ENCODE results near the gene SORCS3. TPM values are rescaled to one million over a fixed set of nuclear protein-coding genes. Genes with fewer than 3 reads are reported as not detected.

SORCS3 gene
- total and polyA plus RNA-seq, 10 of the 15 experiments (the other 5 are each of a cell fraction or from before 2014, with no cell fraction given): 0.01 to 0.04 (median 0.02) TPM; not detected in 7

DNA sequence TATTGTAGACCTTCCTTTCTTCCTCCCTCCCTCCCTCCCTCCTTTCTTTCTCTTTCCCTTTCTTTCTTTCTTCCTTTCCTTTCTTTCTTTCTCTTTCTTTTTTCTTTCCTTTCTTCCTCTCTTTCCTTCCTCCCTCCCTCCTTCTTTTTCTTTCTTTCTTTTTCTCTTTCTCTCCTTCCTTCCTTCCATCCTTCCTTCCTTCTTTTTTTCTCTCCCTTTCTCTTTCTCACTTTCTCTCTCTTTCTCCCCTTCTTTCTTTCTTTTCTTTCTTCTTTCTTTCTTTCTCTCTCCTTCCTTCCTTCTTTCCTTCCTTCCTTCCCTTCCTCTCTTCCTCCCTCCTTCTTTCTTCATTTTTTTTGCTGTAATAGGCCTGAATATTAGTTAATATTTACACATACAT, 638.0 kb downstream of the SORCS3 start:
- ATAC-seq: no peak
- intact Hi-C loops (cut with micrococcal nuclease; ENCODE audit: unreplicated experiment): no loop called here
- Histone ChIP-seq H3K27ac (ENCODE audit: control insufficient read depth, insufficient read depth) (no peak overlapping the region), H3K36me3 (ENCODE audit: control insufficient read depth in 2 of 2, insufficient read depth in 2 of 2, low read length in 1 of 2) (no peaks in the 10 kb centered on the region), H4K20me1 (ENCODE audit: control insufficient read depth, insufficient read depth) (no peaks in the 10 kb centered on the region), H3K4me2 (ENCODE audit: control insufficient read depth, insufficient read depth) (no peak overlapping the region), H2AFZ (ENCODE audit: control insufficient read depth, low read depth, low read length) (no peak overlapping the region), H3K9ac (ENCODE audit: control insufficient read depth, insufficient read depth, low read length) (no peak overlapping the region), H3K4me1 (ENCODE audit: control insufficient read depth, insufficient read depth, low read length) (no peaks in the 10 kb centered on the region), H3K27me3 (replicated peaks in 1 of 2; ENCODE audit: control insufficient read depth in 2 of 2, insufficient read depth in 2 of 2, low read length in 1 of 2) (no peaks in the 10 kb centered on the region), H3K9me3 (replicated peaks; ENCODE audit: control insufficient read depth, insufficient read depth, low read length) (no peaks in the 10 kb centered on the region), H3K79me2 (ENCODE audit: control insufficient read depth, insufficient read depth, low read length) (no peaks in the 10 kb centered on the region), H3K4me3 (no peak overlapping the region)
- in situ Hi-C loops (cut with MboI): no loop called here
- ChIA-PET RAD21 (ENCODE audit: unreplicated experiment) (no interaction called here), CTCF (no interaction called here), POLR2A (no interaction called here), SMC1A (ENCODE audit: uncharacterized antibody, unreplicated experiment) (no interaction called here)
- no peak for DNase-seq (ENCODE audit: low read depth, low spot score)
- no peak for FAIRE-seq
- no peak for TF ChIP-seq NR2F1 (conservative IDR thresholded peaks at IDR 0.05)
- TF ChIP-seq, protein P1, sequence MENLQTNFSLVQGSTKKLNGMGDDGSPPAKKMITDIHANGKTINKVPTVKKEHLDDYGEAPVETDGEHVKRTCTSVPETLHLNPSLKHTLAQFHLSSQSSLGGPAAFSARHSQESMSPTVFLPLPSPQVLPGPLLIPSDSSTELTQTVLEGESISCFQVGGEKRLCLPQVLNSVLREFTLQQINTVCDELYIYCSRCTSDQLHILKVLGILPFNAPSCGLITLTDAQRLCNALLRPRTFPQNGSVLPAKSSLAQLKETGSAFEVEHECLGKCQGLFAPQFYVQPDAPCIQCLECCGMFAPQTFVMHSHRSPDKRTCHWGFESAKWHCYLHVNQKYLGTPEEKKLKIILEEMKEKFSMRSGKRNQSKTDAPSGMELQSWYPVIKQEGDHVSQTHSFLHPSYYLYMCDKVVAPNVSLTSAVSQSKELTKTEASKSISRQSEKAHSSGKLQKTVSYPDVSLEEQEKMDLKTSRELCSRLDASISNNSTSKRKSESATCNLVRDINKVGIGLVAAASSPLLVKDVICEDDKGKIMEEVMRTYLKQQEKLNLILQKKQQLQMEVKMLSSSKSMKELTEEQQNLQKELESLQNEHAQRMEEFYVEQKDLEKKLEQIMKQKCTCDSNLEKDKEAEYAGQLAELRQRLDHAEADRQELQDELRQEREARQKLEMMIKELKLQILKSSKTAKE (IDR thresholded peaks at IDR 0.05; ENCODE audit: low read depth, poor library complexity, severe bottlenecking): no peak
- no TSS peak for BruUV-seq (replicated peaks)

DNA sequence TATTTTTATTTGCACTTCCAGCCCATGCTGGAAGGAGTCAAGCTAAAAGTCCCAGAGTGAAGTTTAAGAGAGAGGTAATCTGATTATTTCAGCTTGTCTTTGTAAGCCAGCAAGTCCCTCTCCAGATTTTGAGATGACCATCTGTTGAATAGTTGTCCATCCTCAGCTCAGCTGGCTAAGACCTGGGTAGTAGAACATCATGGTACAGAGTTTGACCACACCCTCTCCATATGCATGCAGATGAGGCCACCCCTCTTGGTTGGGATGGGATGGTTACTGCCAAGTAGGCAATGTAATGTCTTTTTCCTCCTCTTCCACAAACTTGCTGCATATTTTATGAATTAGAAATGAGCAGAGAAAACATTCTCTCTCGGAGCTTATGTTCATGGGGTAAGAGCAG, 639.8 kb downstream of the SORCS3 start:
- intact Hi-C loops (cut with micrococcal nuclease; ENCODE audit: unreplicated experiment) (no loop called here), in situ Hi-C loops (cut with MboI) (no loop called here)
- H3K27ac ChIP-seq (ENCODE audit: control insufficient read depth, insufficient read depth): no peak overlapping the region
- H3K79me2 ChIP-seq (ENCODE audit: control insufficient read depth, insufficient read depth, low read length): no peaks in the 10 kb centered on the region
- no peak for ATAC-seq
- no peaks in the 10 kb centered on the region for H3K36me3 ChIP-seq (ENCODE audit: control insufficient read depth in 2 of 2, insufficient read depth in 2 of 2, low read length in 1 of 2)
- no peaks in the 10 kb centered on the region for H3K4me1 ChIP-seq (ENCODE audit: control insufficient read depth, insufficient read depth, low read length)
- no peak overlapping the region for H3K4me3 ChIP-seq
- no peaks in the 10 kb centered on the region for H4K20me1 ChIP-seq (ENCODE audit: control insufficient read depth, insufficient read depth)
- no peak for TF ChIP-seq KAT2A (conservative IDR thresholded peaks at IDR 0.05; ENCODE audit: control insufficient read depth, low read depth, low read length)
- no peak for TF ChIP-seq YY1 (IDR thresholded peaks at IDR 0.05; ENCODE audit: low read depth, low read length)
- TF ChIP-seq, protein P2, sequence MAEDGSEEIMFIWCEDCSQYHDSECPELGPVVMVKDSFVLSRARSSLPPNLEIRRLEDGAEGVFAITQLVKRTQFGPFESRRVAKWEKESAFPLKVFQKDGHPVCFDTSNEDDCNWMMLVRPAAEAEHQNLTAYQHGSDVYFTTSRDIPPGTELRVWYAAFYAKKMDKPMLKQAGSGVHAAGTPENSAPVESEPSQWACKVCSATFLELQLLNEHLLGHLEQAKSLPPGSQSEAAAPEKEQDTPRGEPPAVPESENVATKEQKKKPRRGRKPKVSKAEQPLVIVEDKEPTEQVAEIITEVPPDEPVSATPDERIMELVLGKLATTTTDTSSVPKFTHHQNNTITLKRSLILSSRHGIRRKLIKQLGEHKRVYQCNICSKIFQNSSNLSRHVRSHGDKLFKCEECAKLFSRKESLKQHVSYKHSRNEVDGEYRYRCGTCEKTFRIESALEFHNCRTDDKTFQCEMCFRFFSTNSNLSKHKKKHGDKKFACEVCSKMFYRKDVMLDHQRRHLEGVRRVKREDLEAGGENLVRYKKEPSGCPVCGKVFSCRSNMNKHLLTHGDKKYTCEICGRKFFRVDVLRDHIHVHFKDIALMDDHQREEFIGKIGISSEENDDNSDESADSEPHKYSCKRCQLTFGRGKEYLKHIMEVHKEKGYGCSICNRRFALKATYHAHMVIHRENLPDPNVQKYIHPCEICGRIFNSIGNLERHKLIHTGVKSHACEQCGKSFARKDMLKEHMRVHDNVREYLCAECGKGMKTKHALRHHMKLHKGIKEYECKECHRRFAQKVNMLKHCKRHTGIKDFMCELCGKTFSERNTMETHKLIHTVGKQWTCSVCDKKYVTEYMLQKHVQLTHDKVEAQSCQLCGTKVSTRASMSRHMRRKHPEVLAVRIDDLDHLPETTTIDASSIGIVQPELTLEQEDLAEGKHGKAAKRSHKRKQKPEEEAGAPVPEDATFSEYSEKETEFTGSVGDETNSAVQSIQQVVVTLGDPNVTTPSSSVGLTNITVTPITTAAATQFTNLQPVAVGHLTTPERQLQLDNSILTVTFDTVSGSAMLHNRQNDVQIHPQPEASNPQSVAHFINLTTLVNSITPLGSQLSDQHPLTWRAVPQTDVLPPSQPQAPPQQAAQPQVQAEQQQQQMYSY (CRISPR knock-in tag; IDR thresholded peaks at IDR 0.05): no peak
- no peak for TF ChIP-seq MYC (IDR thresholded peaks at IDR 0.05; ENCODE audit: insufficient read depth, insufficient read length, insufficient replicate concordance, low read length, severe bottlenecking)
- TF ChIP-seq TARDBP (IDR thresholded peaks at IDR 0.05; ENCODE audit: borderline replicate concordance): no peak
- no peak for TF ChIP-seq NBN (IDR thresholded peaks at IDR 0.05)
- no peak for TF ChIP-seq EP300 (IDR thresholded peaks at IDR 0.05; ENCODE audit: borderline replicate concordance in 1 of 2, control insufficient read depth in 1 of 2, low read depth in 2 of 2, low read length in 2 of 2)
- TF ChIP-seq ZNF622 (IDR thresholded peaks at IDR 0.05): no peak
- no peak for TF ChIP-seq CHD4 (IDR thresholded peaks at IDR 0.05)
- TF ChIP-seq JUNB (IDR thresholded peaks at IDR 0.05): no peak
- H3K27me3 ChIP-seq (replicated peaks in 1 of 2; ENCODE audit: control insufficient read depth in 2 of 2, insufficient read depth in 2 of 2, low read length in 1 of 2): no peaks in the 10 kb centered on the region
- no peak for DNase-seq (ENCODE audit: low read depth, low spot score)
- H3K9me3 ChIP-seq (replicated peaks; ENCODE audit: control insufficient read depth, insufficient read depth, low read length): no peaks in the 10 kb centered on the region
- no peak overlapping the region for H2AFZ ChIP-seq (ENCODE audit: control insufficient read depth, low read depth, low read length)
- ChIA-PET CTCF (interaction anchor here (0.7 kb wide), 1 partner anchor 11 kb away, joined by 3 read pairs; no protein-coding TSS in a partner anchor), SMC1A (ENCODE audit: uncharacterized antibody, unreplicated experiment) (no interaction called here), POLR2A (no interaction called here), RAD21 (ENCODE audit: unreplicated experiment) (no interaction called here)
- no peak overlapping the region for H3K9ac ChIP-seq (ENCODE audit: control insufficient read depth, insufficient read depth, low read length)
- no TSS peak for BruUV-seq (replicated peaks)
- WGBS (ENCODE audit: insufficient coverage, insufficient replicate concordance, low lambda C conversion rate, missing lambda C conversion rate): 0% methylated on average over 1 of the region's 1 CpG
- FAIRE-seq: no peak
- no peak overlapping the region for H3K4me2 ChIP-seq (ENCODE audit: control insufficient read depth, insufficient read depth)

Data from GM12878 (cell line).